ENCODE results near the gene ZNF570. TPM values are rescaled to one million over a fixed set of nuclear protein-coding genes. Genes with fewer than 3 reads are reported as not detected.

The ZNF570 gene
- total RNA-seq (1 to 10 TPM; 8.1 to 8.7 (median 8.4) TPM), polyA plus RNA-seq (1 to 10 TPM; 1.8 to 2.0 (median 1.8) TPM)

- TF ChIP-seq CTCF (IDR thresholded peaks at IDR 0.05) (no peak), POLR2AphosphoS5 (IDR thresholded peaks at IDR 0.05) (peak; percentile 85 to 94 (median 90)), POLR2A (IDR thresholded peaks at IDR 0.05) (peak; percentile 74 to 85), EP300 (IDR thresholded peaks at IDR 0.05) (no peak)
Observed at GRCh38 chr19:37468961-37469777, at the start of gene ZNF570. TSS of gene ZNF570 (plus strand) at chr19:37469356. CDS start at chr19:37470355, 999 bp downstream.

GRCh38 chr19:37452500-37453245 lies 16.5 kb upstream of the ZNF570 start:
- Histone ChIP-seq H3K27ac (no peak overlapping the region), H3K27me3 (no peaks in the 10 kb centered on the region), H3K4me1 (no peaks in the 10 kb centered on the region), H3K4me3 (no peak overlapping the region), H3K36me3 (peaks cover 10 to 38% (median 15%) of the 10 kb centered on the region in 4 donors), H3K9me3 (peaks cover 30 to 71% (median 50%) of the 10 kb centered on the region in 4 donors)
- no peak for DNase-seq
- 90 to 96% methylated on average over 4 of the region's 4 CpGs for WGBS, 2 donors
- intact Hi-C loops (cut with DNase I), result no loop called here
- TF ChIP-seq POLR2AphosphoS5 (IDR thresholded peaks at IDR 0.05) (no peak), POLR2A (IDR thresholded peaks at IDR 0.05) (no peak), CTCF (IDR thresholded peaks at IDR 0.05) (no peak), EP300 (IDR thresholded peaks at IDR 0.05) (no peak)

More at GRCh38 chr19:37468961-37469777, at the start of gene ZNF570:
- H3K36me3 ChIP-seq, result peaks cover 0 to 27% (median 3%) of the 10 kb centered on the region in 4 donors
- WGBS, 2 donors, result 0% methylated on average over 63 of the region's 63 CpGs
- peak; percentile 93 for DNase-seq
- peak within 1 kb of the TSS; percentile 90 to 95 (median 94) for H3K27ac ChIP-seq
- H3K4me1 ChIP-seq, result peaks cover 0 to 30% (median 23%) of the 10 kb centered on the region in 4 donors
- peaks cover 0 to 9% (median 0%) of the 10 kb centered on the region in 4 donors for H3K9me3 ChIP-seq
- intact Hi-C loops (cut with DNase I), result loop anchor here (1.0 to 5.0 kb wide), 7 partner anchors 37 to 497 kb away; partner anchors contain the start of genes ZFP30, ZNF527, ZNF540 and ZNF571
- H3K27me3 ChIP-seq, result no peaks in the 10 kb centered on the region
- peak within 1 kb of the TSS; percentile 64 to 81 (median 76) for H3K4me3 ChIP-seq

- no peak for DNase-seq
- WGBS, 2 donors, result 26 to 33% methylated on average over 25 of the region's 25 CpGs
- TF ChIP-seq EP300 (IDR thresholded peaks at IDR 0.05), result no peak
- no peak for TF ChIP-seq POLR2AphosphoS5 (IDR thresholded peaks at IDR 0.05)
- no peak for TF ChIP-seq POLR2A (IDR thresholded peaks at IDR 0.05)
- no peak for TF ChIP-seq CTCF (IDR thresholded peaks at IDR 0.05)
- Histone ChIP-seq H3K27ac (peak overlapping the region; percentile 90 to 95 (median 94)), H3K4me1 (peaks cover 0 to 30% (median 23%) of the 10 kb centered on the region in 4 donors), H3K36me3 (peaks cover 5 to 41% (median 16%) of the 10 kb centered on the region in 4 donors), H3K27me3 (no peaks in the 10 kb centered on the region), H3K9me3 (peaks cover 0 to 4% (median 0%) of the 10 kb centered on the region in 4 donors), H3K4me3 (peak overlapping the region; percentile 62 to 91 (median 80))
- intact Hi-C loops (cut with DNase I), result loop anchor here (2.0 to 5.0 kb wide), 5 partner anchors 94 to 494 kb away; partner anchors contain the start of genes ZFP30, ZNF527, ZNF573 and ZNF585B
Observed at GRCh38 chr19:37466277-37466797, 2.8 kb upstream of the ZNF570 start.

GRCh38 chr19:37466798-37467607 lies 2.2 kb upstream of the ZNF570 start, which contains the start of gene ZNF569:
TSS of gene ZNF569 (minus strand) at chr19:37467444. CDS start at chr19:37444921, 22,523 bp downstream.
- Histone ChIP-seq H3K4me3 (peak within 1 kb of the TSS; percentile 62 to 91 (median 80)), H3K9me3 (peaks cover 0 to 5% (median 0%) of the 10 kb centered on the region in 4 donors), H3K36me3 (peaks cover 5 to 41% (median 11%) of the 10 kb centered on the region in 4 donors), H3K4me1 (peaks cover 0 to 30% (median 23%) of the 10 kb centered on the region in 4 donors), H3K27ac (peak within 1 kb of the TSS; percentile 90 to 95 (median 94)), H3K27me3 (no peaks in the 10 kb centered on the region)
- peak; percentile 94 for DNase-seq
- intact Hi-C loops (cut with DNase I), result loop anchor here (2.0 to 5.0 kb wide), 5 partner anchors 95 to 495 kb away; partner anchors contain the start of genes ZFP30, ZNF527, ZNF573 and ZNF585B
- WGBS, 2 donors, result 0% methylated on average over 62 of the region's 62 CpGs
- TF ChIP-seq POLR2A (IDR thresholded peaks at IDR 0.05), result peak in 1 of 2 donors; percentile 12
- peak; percentile 58 to 82 (median 74) for TF ChIP-seq POLR2AphosphoS5 (IDR thresholded peaks at IDR 0.05)
- no peak for TF ChIP-seq CTCF (IDR thresholded peaks at IDR 0.05)
